GM12892 (cell line): ENCODE measurements around the gene ABCB6.

Experiments used
- POLR2A ChIP-seq: IDR thresholded peaks from 2 replicates; pipeline ENCODE4 v1.6.1; 2011; ENCODE audit warnings: low read depth, low read length, control low read depth
- TAF1 ChIP-seq: IDR thresholded peaks from 2 replicates; pipeline ENCODE4 v1.6.1; 2011; ENCODE audit warnings: low read depth, mild to moderate bottlenecking, control low read depth, low read length, borderline replicate concordance

GRCh38 chr2:219198974-219199373 lies 19.8 kb downstream of the ABCB6 start:
- TF ChIP-seq TAF1 (no peak), POLR2A (no peak)
